Brain microvascular endothelial cell (primary cell): ENCODE results near the gene CALN1.

Experiments used
- DNase-seq: peaks from one replicate; pipeline ENCODE4 v3.0.0-alpha.2; 2020
- H3K27ac ChIP-seq: fragments of 250-450 bp; sonication (Bioruptor Pico); 2 replicates; pipeline ENCODE4 v1.5.1; 2020; ENCODE audit warnings: mild to moderate bottlenecking, moderate library complexity
- H3K27me3 ChIP-seq: fragments of 250-450 bp; sonication (Bioruptor Pico); replicated peaks from 2 replicates; pipeline ENCODE4 v1.5.1; 2020; ENCODE audit warnings: mild to moderate bottlenecking
- H3K36me3 ChIP-seq: fragments of 250-450 bp; sonication (Bioruptor Pico); replicated peaks from 2 replicates; pipeline ENCODE4 v1.5.1; 2020; ENCODE audit warnings: mild to moderate bottlenecking
- H3K4me3 ChIP-seq: 2 replicates; pipeline ENCODE4 v1.5.1; 2011; ENCODE audit warnings: low read depth, mild to moderate bottlenecking, control low read depth, low read length, moderate library complexity
- in situ Hi-C: cut with HindIII; loops from 2 replicates; pipeline ENCODE4 v1.10.0; 2017; ENCODE audit warnings: low sequenced_read_pairs, low pct_ligation_motif_present
- TF ChIP-seq, protein P1 (sequence below): IDR thresholded peaks from 2 replicates; pipeline ENCODE4 v1.5.1; 2011; ENCODE audit warnings: low read depth, mild to moderate bottlenecking, moderate library complexity, low read length, control low read depth, inconsistent platforms; ENCODE audit errors: missing control alignments

Gene CALN1

DNA sequence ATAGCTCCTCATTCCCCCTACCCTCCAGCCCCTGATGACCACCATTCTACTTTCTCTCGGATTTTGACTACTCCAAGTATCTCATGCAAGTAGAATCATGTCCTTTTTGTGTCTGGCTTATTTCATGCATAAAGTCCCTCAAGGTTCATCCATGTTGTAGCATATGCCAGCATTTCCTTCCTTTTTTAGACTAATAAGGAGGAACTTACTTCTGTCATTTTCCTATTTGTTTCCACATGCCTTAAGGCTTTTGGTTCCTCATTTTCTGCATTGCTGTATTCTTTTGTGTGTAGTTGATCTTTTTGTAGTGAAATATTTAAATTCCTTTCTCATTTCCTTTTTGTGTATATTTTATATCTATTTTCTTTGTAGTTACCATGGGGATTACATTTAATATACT lies 376.9 kb downstream of the CALN1 start:
- no peaks in the 10 kb centered on the region for H3K36me3 ChIP-seq
- TF ChIP-seq, protein P1, sequence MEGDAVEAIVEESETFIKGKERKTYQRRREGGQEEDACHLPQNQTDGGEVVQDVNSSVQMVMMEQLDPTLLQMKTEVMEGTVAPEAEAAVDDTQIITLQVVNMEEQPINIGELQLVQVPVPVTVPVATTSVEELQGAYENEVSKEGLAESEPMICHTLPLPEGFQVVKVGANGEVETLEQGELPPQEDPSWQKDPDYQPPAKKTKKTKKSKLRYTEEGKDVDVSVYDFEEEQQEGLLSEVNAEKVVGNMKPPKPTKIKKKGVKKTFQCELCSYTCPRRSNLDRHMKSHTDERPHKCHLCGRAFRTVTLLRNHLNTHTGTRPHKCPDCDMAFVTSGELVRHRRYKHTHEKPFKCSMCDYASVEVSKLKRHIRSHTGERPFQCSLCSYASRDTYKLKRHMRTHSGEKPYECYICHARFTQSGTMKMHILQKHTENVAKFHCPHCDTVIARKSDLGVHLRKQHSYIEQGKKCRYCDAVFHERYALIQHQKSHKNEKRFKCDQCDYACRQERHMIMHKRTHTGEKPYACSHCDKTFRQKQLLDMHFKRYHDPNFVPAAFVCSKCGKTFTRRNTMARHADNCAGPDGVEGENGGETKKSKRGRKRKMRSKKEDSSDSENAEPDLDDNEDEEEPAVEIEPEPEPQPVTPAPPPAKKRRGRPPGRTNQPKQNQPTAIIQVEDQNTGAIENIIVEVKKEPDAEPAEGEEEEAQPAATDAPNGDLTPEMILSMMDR, result no peak
- no peaks in the 10 kb centered on the region for H3K27me3 ChIP-seq
- no peak overlapping the region for H3K4me3 ChIP-seq
- in situ Hi-C loops, result no loop called here
- DNase-seq, result no peak
- no peak overlapping the region for H3K27ac ChIP-seq

DNA sequence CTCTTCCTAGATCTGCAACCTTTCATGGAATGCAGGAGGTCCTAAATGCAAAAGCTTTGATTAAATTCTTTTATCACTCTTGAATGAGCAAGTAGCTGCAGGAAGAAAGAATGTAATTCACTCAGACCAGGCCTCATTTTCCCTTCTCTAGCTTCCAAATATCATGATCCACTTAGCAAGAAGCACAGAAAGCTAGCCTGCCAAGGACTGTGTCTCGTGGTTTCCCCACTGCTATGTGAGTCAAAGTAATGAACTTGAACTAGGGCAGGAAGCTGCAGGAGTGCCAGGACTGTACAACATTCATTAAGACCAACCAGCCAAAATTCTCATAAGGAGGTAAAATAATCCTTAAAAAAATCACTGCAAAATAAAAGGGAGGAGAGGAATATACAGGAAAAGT lies 379.2 kb downstream of the CALN1 start:
- Histone ChIP-seq H3K4me3 (no peak overlapping the region), H3K27ac (no peak overlapping the region), H3K36me3 (no peaks in the 10 kb centered on the region), H3K27me3 (no peaks in the 10 kb centered on the region)
- DNase-seq, result no peak
- in situ Hi-C loops, result no loop called here
- TF ChIP-seq, protein P1, result no peak

DNA sequence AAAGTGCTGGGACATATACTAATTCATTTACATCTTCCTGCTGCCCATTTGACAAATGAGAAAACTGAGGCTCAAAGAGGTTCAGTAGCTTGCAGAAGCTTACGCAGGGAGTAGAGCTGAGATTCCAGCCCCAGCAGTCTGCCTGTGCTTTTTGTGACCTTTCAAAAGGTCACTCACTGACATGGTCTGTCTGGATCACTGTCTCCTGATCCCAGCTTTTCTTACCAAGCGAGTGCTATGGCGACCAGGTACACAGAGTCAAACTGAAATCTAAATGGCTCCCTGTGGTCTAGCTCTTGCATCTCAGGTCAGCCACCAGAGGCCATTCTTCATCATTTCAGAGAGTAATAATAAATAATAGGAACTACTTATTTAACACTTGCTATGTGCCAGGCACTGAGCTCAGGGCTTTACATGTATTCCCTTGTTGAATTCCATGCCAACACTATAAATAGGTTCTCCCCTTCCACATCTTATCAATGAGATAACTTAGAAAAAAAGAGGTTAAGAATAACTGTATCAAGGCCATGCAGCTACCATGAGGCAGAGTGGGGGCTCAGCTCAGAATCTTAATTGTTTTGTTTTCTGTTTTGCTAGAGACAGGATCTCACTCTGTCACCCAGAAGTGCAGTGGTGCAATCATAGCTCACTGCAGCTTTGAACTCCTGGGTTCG lies 381.0 kb downstream of the CALN1 start:
- H3K27ac ChIP-seq, result no peak overlapping the region
- TF ChIP-seq, protein P1, result no peak
- DNase-seq, result no peak
- in situ Hi-C loops, result no loop called here
- no peaks in the 10 kb centered on the region for H3K36me3 ChIP-seq
- no peak overlapping the region for H3K4me3 ChIP-seq
- H3K27me3 ChIP-seq, result no peaks in the 10 kb centered on the region

DNA sequence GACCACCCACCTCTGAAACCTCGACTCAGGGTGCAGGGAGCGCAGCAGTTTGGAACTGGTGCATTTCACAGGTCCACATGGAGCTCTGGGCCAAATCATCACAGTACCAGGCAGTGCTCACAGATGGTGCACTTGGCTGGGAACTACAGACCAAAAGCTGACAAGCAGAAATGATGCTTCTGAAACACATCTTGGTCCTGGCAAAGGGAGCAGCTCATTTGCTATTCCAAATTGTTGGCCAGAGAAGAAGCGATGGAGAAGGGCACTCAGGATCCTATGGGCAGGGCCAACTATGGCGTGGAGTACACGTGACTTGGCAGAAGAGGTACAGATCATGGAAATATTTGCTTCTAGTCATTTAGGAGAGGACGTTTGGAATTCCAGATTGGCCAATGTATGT lies 383.9 kb downstream of the CALN1 start:
- no peaks in the 10 kb centered on the region for H3K27me3 ChIP-seq
- H3K4me3 ChIP-seq, result no peak overlapping the region
- no peak for DNase-seq
- TF ChIP-seq, protein P1, result no peak
- in situ Hi-C loops, result no loop called here
- H3K27ac ChIP-seq, result no peak overlapping the region
- H3K36me3 ChIP-seq, result no peaks in the 10 kb centered on the region

DNA sequence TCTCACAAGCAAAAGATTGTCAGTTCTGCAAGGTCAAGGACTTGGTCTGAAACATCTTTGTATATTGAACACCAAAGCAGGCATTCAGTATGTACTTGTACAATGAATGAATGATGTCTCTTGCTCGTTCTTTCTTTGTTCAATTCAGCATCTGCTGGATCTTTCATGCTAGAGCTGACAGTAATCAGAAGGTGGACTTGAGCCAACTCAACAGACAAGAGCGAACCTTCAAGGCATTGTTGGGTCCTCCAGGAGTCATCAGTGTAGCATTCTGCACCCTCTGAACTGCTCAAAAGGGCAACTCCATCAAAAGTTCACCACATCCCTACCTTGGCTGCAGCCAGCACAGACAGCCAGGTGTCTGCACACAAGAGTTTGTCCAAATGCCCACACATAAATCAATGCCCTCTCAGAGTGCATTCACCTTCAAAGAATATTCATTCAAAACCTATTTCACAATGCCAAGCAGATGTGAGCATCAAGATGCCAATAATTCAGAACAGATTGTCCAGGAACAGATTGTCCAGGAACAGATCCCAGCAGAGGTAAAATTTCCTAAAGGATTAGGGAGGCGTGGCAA lies 386.7 kb downstream of the CALN1 start:
- TF ChIP-seq, protein P1, result no peak
- in situ Hi-C loops, result no loop called here
- Histone ChIP-seq H3K27ac (no peak overlapping the region), H3K4me3 (no peak overlapping the region), H3K36me3 (no peaks in the 10 kb centered on the region), H3K27me3 (no peaks in the 10 kb centered on the region)
- no peak for DNase-seq

DNA sequence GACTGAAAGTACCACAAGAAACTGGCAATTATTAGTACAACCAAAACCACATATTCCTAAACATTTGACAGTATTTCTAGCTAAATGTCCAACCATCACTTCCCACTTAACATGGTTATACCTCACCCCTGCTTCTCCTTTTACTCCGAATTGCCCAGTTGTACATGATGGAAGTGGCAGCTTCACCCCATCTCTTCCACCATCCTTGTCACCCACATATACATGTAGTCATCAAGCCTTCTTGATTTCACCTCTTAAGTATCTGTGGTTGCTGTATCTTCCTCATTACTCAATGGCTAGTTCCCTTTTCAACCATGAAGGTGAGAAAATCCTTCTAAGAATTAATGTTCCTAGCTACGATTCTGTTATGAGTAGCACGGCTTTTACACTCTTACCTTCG lies 388.2 kb downstream of the CALN1 start:
- H3K27ac ChIP-seq, result no peak overlapping the region
- no peak for DNase-seq
- in situ Hi-C loops, result no loop called here
- H3K27me3 ChIP-seq, result no peaks in the 10 kb centered on the region
- H3K36me3 ChIP-seq, result no peaks in the 10 kb centered on the region
- TF ChIP-seq, protein P1, result no peak
- no peak overlapping the region for H3K4me3 ChIP-seq
